Measurements from ENCODE around the gene BPIFB2.

- TF ChIP-seq CTCF (IDR thresholded peaks at IDR 0.05 in 2 of 3, conservative IDR thresholded peaks at IDR 0.05 in 1 of 3; ENCODE audit: borderline replicate concordance in 1 of 3, insufficient read depth in 1 of 3, low read depth in 2 of 3, low read length in 2 of 3), result no peak
- TF ChIP-seq POLR2AphosphoS5 (IDR thresholded peaks at IDR 0.05; ENCODE audit: low read depth, low read length), result no peak
- TF ChIP-seq MAX (IDR thresholded peaks at IDR 0.05), result no peak
- TF ChIP-seq POLR2A (IDR thresholded peaks at IDR 0.05; ENCODE audit: borderline replicate concordance, extremely low read depth, insufficient read depth, insufficient read length), result no peak
- no peak for TF ChIP-seq ZNF274 (IDR thresholded peaks at IDR 0.05; ENCODE audit: low read depth, low read length)
- no peak for TF ChIP-seq JUND (IDR thresholded peaks at IDR 0.05)
- no peak for TF ChIP-seq CBX3 (IDR thresholded peaks at IDR 0.05; ENCODE audit: low read depth)
- no peak for TF ChIP-seq TCF7L2 (IDR thresholded peaks at IDR 0.05; ENCODE audit: borderline replicate concordance, extremely low read depth, insufficient read depth, insufficient read length)
Measured at GRCh38 chr20:33008336-33009213, 1.1 kb downstream of the BPIFB2 start.

Measured in HCT116 (cell line).